ENCODE results near the gene CCDC12. TPM values are rescaled to one million over a fixed set of nuclear protein-coding genes. Genes with fewer than 3 reads are reported as not detected.
"Not testable (repeated sequence)": the region's sequence is repeated elsewhere in the genome, so short reads cannot be mapped to it uniquely, and the experiment has no call there.

Gene CCDC12
- total RNA-seq, 1 experiment from 2014 or later, result 47.3 TPM

GRCh38 chr3:46913644-46914043 lies 62.9 kb downstream of the CCDC12 start:
- peaks cover 2% of the 10 kb centered on the region for H3K9me3 Mint-ChIP-seq (ENCODE audit: low read depth, unreplicated experiment)
- H3K4me3 Mint-ChIP-seq (ENCODE audit: low read depth, unreplicated experiment), result no peak overlapping the region
- peaks cover 9% of the 10 kb centered on the region for H3K4me1 Mint-ChIP-seq (ENCODE audit: low read depth, unreplicated experiment)
- intact Hi-C loops (cut with micrococcal nuclease; ENCODE audit: unreplicated experiment), result no loop called here
- DNase-seq, result no peak
- no peaks in the 10 kb centered on the region for H3K27me3 Mint-ChIP-seq (ENCODE audit: unreplicated experiment)
- TF ChIP-seq, protein P1, sequence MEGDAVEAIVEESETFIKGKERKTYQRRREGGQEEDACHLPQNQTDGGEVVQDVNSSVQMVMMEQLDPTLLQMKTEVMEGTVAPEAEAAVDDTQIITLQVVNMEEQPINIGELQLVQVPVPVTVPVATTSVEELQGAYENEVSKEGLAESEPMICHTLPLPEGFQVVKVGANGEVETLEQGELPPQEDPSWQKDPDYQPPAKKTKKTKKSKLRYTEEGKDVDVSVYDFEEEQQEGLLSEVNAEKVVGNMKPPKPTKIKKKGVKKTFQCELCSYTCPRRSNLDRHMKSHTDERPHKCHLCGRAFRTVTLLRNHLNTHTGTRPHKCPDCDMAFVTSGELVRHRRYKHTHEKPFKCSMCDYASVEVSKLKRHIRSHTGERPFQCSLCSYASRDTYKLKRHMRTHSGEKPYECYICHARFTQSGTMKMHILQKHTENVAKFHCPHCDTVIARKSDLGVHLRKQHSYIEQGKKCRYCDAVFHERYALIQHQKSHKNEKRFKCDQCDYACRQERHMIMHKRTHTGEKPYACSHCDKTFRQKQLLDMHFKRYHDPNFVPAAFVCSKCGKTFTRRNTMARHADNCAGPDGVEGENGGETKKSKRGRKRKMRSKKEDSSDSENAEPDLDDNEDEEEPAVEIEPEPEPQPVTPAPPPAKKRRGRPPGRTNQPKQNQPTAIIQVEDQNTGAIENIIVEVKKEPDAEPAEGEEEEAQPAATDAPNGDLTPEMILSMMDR (IDR thresholded peaks at IDR 0.05; ENCODE audit: unreplicated experiment), result no peak
- no TSS peak for BruUV-seq (replicated peaks)
- CTCF ChIA-PET, result interaction anchor here (0.6 to 1.4 kb wide), 6 partner anchors 10 to 218 kb away, joined by 3 to 6 read pairs (median 4); no protein-coding TSS in a partner anchor
- no peak overlapping the region for H3K27ac Mint-ChIP-seq (ENCODE audit: unreplicated experiment)
- peaks cover 16% of the 10 kb centered on the region for H3K36me3 Mint-ChIP-seq (ENCODE audit: insufficient read depth, unreplicated experiment)

GRCh38 chr3:46912986-46913385 lies 63.6 kb downstream of the CCDC12 start:
- H3K4me1 Mint-ChIP-seq (ENCODE audit: low read depth, unreplicated experiment), result peaks cover 9% of the 10 kb centered on the region
- peaks cover 16% of the 10 kb centered on the region for H3K36me3 Mint-ChIP-seq (ENCODE audit: insufficient read depth, unreplicated experiment)
- H3K27ac Mint-ChIP-seq (ENCODE audit: unreplicated experiment), result no peak overlapping the region
- BruUV-seq (replicated peaks), result no TSS peak
- no peak overlapping the region for H3K4me3 Mint-ChIP-seq (ENCODE audit: low read depth, unreplicated experiment)
- DNase-seq, result no peak
- peaks cover 2% of the 10 kb centered on the region for H3K9me3 Mint-ChIP-seq (ENCODE audit: low read depth, unreplicated experiment)
- intact Hi-C loops (cut with micrococcal nuclease; ENCODE audit: unreplicated experiment), result no loop called here
- no peaks in the 10 kb centered on the region for H3K27me3 Mint-ChIP-seq (ENCODE audit: unreplicated experiment)
- TF ChIP-seq, protein P1 (IDR thresholded peaks at IDR 0.05; ENCODE audit: unreplicated experiment), result no peak
- CTCF ChIA-PET, result interaction anchor here (0.8 to 1.4 kb wide), 3 partner anchors 10 to 23 kb away, joined by 3 to 6 read pairs (median 5); no protein-coding TSS in a partner anchor

DNA sequence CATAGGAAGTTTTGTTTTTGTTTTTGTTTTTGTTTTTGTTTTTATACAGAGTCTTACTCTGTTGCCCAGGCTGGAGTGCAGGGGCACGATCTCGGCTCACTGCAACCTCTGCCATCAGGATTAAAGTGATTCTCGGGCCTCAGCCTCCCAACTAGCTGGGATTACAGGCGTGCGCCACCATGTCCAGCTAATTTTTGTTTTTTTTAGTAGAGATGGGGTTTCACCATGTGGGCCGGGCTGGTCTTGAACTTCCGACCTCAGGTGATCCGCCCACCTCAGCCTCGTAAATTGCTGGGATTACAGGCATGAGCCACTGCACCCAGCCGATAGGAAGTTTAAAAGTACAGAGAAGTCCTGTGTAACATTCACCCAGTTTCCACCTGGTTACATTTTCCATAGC lies 65.6 kb downstream of the CCDC12 start:
- intact Hi-C loops (cut with micrococcal nuclease; ENCODE audit: unreplicated experiment); H3K4me1 Mint-ChIP-seq (ENCODE audit: low read depth, unreplicated experiment); H3K27me3 Mint-ChIP-seq (ENCODE audit: unreplicated experiment); H3K9me3 Mint-ChIP-seq (ENCODE audit: low read depth, unreplicated experiment); DNase-seq; BruUV-seq (replicated peaks); H3K27ac Mint-ChIP-seq (ENCODE audit: unreplicated experiment); H3K4me3 Mint-ChIP-seq (ENCODE audit: low read depth, unreplicated experiment); CTCF ChIA-PET: not testable (repeated sequence)
- peaks cover 11% of the 10 kb centered on the region for H3K36me3 Mint-ChIP-seq (ENCODE audit: insufficient read depth, unreplicated experiment)

- intact Hi-C loops (cut with micrococcal nuclease; ENCODE audit: unreplicated experiment), result no loop called here
- no peaks in the 10 kb centered on the region for H3K27me3 Mint-ChIP-seq (ENCODE audit: unreplicated experiment)
- H3K4me1 Mint-ChIP-seq (ENCODE audit: low read depth, unreplicated experiment), result peaks cover 9% of the 10 kb centered on the region
- peaks cover 6% of the 10 kb centered on the region for H3K36me3 Mint-ChIP-seq (ENCODE audit: insufficient read depth, unreplicated experiment)
- H3K9me3 Mint-ChIP-seq (ENCODE audit: low read depth, unreplicated experiment), result no peaks in the 10 kb centered on the region
- TF ChIP-seq, protein P1 (IDR thresholded peaks at IDR 0.05; ENCODE audit: unreplicated experiment), result no peak
- CTCF ChIA-PET, result interaction anchor here (0.8 to 1.5 kb wide), 10 partner anchors 15 to 246 kb away, joined by 3 to 11 read pairs (median 4); no protein-coding TSS in a partner anchor
- H3K4me3 Mint-ChIP-seq (ENCODE audit: low read depth, unreplicated experiment), result no peak overlapping the region
- no peak overlapping the region for H3K27ac Mint-ChIP-seq (ENCODE audit: unreplicated experiment)
- BruUV-seq (replicated peaks), result no TSS peak
- no peak for DNase-seq
Measured at GRCh38 chr3:46910166-46910760, 66.3 kb downstream of the CCDC12 start.

Measured in Calu3 (cell line).